ENCODE measurements around the gene SNN. TPM values are rescaled to one million over a fixed set of nuclear protein-coding genes. Genes with fewer than 3 reads are reported as not detected.

Gene SNN
- total RNA-seq, result 10 to 100 TPM in 1 of 3 donors, 1 to 10 TPM in 2; 2.3 to 22.1 (median 4.2) TPM
- long read RNA-seq, donor 1, transcript SNN-201 (2 exons, 3,312 nt), result major isoform, 54 of 60 reads
- long read RNA-seq, donor 1, partial matches to known transcripts, result 6 of 60 reads
- long read RNA-seq, donor 1, other reads (novel, unspliced or antisense), result 0 of 60 reads
- long read RNA-seq, donor 2, partial matches to known transcripts, result 1 of 1 reads
- long read RNA-seq, donor 2, other reads (novel, unspliced or antisense), result 0 of 1 reads

- ATAC-seq, result peak; percentile 93
- H3K4me1 ChIP-seq (ENCODE audit: low read depth), result peaks cover 12% of the 10 kb centered on the region
- intact Hi-C loops (cut with DNase I, micrococcal nuclease), result no loop called here
- no peak for TF ChIP-seq CTCF (IDR thresholded peaks at IDR 0.05)
- peak within 1 kb of the TSS; percentile 48 for H3K4me3 ChIP-seq
- peak; percentile 86 to 92 (median 92) for DNase-seq
- no peaks in the 10 kb centered on the region for H3K9me3 ChIP-seq
- no peaks in the 10 kb centered on the region for H3K36me3 ChIP-seq (ENCODE audit: low read depth)
Measured at GRCh38 chr16:11667824-11668622, at the start of gene SNN. SNN (plus strand) TSS chr16:11668455; CDS start chr16:11676060, 7,605 bp downstream.

- intact Hi-C loops (cut with DNase I, micrococcal nuclease), result no loop called here
- DNase-seq, result no peak
- ATAC-seq, result peak; percentile 44
- Histone ChIP-seq H3K9me3 (no peaks in the 10 kb centered on the region), H3K36me3 (ENCODE audit: low read depth) (no peaks in the 10 kb centered on the region), H3K4me3 (no peak overlapping the region), H3K4me1 (ENCODE audit: low read depth) (peaks cover 3% of the 10 kb centered on the region)
- TF ChIP-seq CTCF (IDR thresholded peaks at IDR 0.05), result no peak
Measured at GRCh38 chr16:11619327-11619851, 48.9 kb upstream of the SNN start.

GRCh38 chr16:11620243-11621003 lies 47.8 kb upstream of the SNN start:
- no peak overlapping the region for H3K4me3 ChIP-seq
- no peak for TF ChIP-seq CTCF (IDR thresholded peaks at IDR 0.05)

GRCh38 chr16:11621539-11621919 lies 46.7 kb upstream of the SNN start:
- H3K4me1 ChIP-seq (ENCODE audit: low read depth), result peaks cover 3% of the 10 kb centered on the region
- H3K4me3 ChIP-seq, result no peak overlapping the region
- no peaks in the 10 kb centered on the region for H3K36me3 ChIP-seq (ENCODE audit: low read depth)
- H3K9me3 ChIP-seq, result no peaks in the 10 kb centered on the region
- ATAC-seq (peak; percentile 5), DNase-seq (no peak)
- no peak for TF ChIP-seq CTCF (IDR thresholded peaks at IDR 0.05)
- intact Hi-C loops (cut with DNase I, micrococcal nuclease), result no loop called here

More at GRCh38 chr16:11620243-11621003, 47.8 kb upstream of the SNN start:
- H3K36me3 ChIP-seq (ENCODE audit: low read depth), result no peaks in the 10 kb centered on the region
- intact Hi-C loops (cut with DNase I, micrococcal nuclease), result no loop called here
- H3K4me1 ChIP-seq (ENCODE audit: low read depth), result peaks cover 3% of the 10 kb centered on the region
- no peaks in the 10 kb centered on the region for H3K9me3 ChIP-seq
- ATAC-seq (no peak), DNase-seq (no peak)

GRCh38 chr16:11621920-11622651 lies 46.2 kb upstream of the SNN start:
- H3K4me1 ChIP-seq (ENCODE audit: low read depth), result peaks cover 3% of the 10 kb centered on the region
- no peak for TF ChIP-seq CTCF (IDR thresholded peaks at IDR 0.05)
- intact Hi-C loops (cut with DNase I, micrococcal nuclease), result no loop called here
- DNase-seq (peak in 2 of 3 donors; percentile 47 to 75), ATAC-seq (peak; percentile 77)
- H3K9me3 ChIP-seq, result no peaks in the 10 kb centered on the region
- H3K36me3 ChIP-seq (ENCODE audit: low read depth), result no peaks in the 10 kb centered on the region
- no peak overlapping the region for H3K4me3 ChIP-seq

Measured in mucosa of descending colon (tissue), 3 donors.